HepG2 (cell line): Measurements from ENCODE around the gene ZMYND10.

Source experiments
- ARNT ChIP-seq: fragments of 450-650 bp; IDR thresholded peaks from 2 replicates; pipeline ENCODE4 v1.6.1; 2017
- MTA1 ChIP-seq: sonication (generic); formaldehyde crosslinking; IDR thresholded peaks from 2 replicates; pipeline ENCODE4 v1.4.0; 2020; ENCODE audit warnings: missing genetic modification reagents, mild to moderate bottlenecking, borderline replicate concordance
- NFYB ChIP-seq: sonication (generic); formaldehyde crosslinking; IDR thresholded peaks from 2 replicates; pipeline ENCODE4 v1.4.0; 2020; ENCODE audit warnings: missing genetic modification reagents
- TF ChIP-seq, protein P1 (sequence below): sonication (generic); formaldehyde crosslinking; IDR thresholded peaks from 2 replicates; pipeline ENCODE4 v1.4.0; 2020; ENCODE audit warnings: missing genetic modification reagents, borderline replicate concordance
- TF ChIP-seq, protein P2 (sequence below): sonication (generic); formaldehyde crosslinking; IDR thresholded peaks from 2 replicates; pipeline ENCODE4 v1.5.0; 2020; ENCODE audit warnings: mild to moderate bottlenecking, missing genetic modification reagents, moderate library complexity

DNA sequence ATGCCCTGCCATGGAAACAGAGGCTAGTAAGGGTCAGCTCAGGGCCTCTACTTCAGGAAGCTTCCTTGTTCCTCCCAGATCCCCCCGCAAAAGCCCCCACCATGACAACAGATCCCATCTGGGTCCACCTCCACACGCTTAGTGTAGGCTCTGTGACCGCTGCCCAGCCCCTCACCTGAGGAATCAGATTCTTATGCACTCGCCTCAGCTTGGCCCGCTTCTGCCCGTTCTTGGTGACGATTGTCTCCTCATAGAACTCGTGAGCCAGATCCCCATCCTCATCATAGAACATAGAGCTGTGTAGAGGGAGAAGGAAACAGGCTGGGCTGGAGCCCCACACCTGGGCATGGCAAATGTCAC, 19.4 kb downstream of the ZMYND10 start:
- TF ChIP-seq, protein P1, sequence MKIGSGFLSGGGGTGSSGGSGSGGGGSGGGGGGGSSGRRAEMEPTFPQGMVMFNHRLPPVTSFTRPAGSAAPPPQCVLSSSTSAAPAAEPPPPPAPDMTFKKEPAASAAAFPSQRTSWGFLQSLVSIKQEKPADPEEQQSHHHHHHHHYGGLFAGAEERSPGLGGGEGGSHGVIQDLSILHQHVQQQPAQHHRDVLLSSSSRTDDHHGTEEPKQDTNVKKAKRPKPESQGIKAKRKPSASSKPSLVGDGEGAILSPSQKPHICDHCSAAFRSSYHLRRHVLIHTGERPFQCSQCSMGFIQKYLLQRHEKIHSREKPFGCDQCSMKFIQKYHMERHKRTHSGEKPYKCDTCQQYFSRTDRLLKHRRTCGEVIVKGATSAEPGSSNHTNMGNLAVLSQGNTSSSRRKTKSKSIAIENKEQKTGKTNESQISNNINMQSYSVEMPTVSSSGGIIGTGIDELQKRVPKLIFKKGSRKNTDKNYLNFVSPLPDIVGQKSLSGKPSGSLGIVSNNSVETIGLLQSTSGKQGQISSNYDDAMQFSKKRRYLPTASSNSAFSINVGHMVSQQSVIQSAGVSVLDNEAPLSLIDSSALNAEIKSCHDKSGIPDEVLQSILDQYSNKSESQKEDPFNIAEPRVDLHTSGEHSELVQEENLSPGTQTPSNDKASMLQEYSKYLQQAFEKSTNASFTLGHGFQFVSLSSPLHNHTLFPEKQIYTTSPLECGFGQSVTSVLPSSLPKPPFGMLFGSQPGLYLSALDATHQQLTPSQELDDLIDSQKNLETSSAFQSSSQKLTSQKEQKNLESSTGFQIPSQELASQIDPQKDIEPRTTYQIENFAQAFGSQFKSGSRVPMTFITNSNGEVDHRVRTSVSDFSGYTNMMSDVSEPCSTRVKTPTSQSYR (CRISPR knock-in tag): no peak
- TF ChIP-seq ARNT (no peak), MTA1 (CRISPR knock-in tag) (no peak), NFYB (no peak)
- TF ChIP-seq, protein P2, sequence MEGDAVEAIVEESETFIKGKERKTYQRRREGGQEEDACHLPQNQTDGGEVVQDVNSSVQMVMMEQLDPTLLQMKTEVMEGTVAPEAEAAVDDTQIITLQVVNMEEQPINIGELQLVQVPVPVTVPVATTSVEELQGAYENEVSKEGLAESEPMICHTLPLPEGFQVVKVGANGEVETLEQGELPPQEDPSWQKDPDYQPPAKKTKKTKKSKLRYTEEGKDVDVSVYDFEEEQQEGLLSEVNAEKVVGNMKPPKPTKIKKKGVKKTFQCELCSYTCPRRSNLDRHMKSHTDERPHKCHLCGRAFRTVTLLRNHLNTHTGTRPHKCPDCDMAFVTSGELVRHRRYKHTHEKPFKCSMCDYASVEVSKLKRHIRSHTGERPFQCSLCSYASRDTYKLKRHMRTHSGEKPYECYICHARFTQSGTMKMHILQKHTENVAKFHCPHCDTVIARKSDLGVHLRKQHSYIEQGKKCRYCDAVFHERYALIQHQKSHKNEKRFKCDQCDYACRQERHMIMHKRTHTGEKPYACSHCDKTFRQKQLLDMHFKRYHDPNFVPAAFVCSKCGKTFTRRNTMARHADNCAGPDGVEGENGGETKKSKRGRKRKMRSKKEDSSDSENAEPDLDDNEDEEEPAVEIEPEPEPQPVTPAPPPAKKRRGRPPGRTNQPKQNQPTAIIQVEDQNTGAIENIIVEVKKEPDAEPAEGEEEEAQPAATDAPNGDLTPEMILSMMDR: no peak
